ENCODE data around the gene ELFN2.

DNA sequence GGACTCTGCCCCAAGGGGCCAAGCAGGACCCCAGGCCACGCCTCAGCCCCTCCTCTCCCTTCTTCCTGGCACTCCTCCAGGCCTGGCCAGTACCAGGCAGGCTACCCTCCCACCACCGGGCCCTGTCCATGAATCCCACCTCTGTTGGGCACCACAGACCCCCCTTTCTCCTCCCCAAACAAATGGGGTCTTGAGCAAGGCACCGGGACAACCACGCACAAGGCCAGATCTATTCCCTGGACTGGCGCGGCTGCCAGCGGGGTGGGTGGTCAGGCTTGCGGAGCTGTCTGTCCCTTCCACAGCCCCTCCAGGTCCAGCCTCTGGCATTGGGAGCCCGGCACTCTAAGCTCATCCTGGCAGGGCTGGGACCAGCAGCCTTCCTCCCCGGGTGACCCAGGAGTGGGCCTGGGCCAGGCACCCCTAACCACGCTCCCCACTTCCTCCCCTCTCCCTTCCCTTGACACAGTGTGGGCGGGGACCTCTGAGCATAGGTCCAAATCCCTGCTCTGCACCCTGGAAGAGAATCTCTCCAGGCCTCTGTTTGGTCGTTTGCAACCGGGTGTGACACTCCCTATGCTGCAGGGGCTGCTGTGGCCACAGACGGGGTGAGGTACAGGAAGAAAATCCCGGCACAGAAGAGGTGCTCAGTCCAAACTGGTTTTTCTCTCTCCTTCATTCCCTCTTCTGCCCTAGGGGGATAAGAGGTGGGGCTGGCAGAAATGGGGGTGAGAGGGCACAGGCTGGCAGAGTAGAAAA is 14.6 kb downstream of the ELFN2 start:
- TF ChIP-seq, protein P1, sequence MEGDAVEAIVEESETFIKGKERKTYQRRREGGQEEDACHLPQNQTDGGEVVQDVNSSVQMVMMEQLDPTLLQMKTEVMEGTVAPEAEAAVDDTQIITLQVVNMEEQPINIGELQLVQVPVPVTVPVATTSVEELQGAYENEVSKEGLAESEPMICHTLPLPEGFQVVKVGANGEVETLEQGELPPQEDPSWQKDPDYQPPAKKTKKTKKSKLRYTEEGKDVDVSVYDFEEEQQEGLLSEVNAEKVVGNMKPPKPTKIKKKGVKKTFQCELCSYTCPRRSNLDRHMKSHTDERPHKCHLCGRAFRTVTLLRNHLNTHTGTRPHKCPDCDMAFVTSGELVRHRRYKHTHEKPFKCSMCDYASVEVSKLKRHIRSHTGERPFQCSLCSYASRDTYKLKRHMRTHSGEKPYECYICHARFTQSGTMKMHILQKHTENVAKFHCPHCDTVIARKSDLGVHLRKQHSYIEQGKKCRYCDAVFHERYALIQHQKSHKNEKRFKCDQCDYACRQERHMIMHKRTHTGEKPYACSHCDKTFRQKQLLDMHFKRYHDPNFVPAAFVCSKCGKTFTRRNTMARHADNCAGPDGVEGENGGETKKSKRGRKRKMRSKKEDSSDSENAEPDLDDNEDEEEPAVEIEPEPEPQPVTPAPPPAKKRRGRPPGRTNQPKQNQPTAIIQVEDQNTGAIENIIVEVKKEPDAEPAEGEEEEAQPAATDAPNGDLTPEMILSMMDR (IDR thresholded peaks at IDR 0.05) = no peak
- no peak for TF ChIP-seq POLR2AphosphoS5 (IDR thresholded peaks at IDR 0.05)
- TF ChIP-seq POLR2A (IDR thresholded peaks at IDR 0.05) = no peak

Measured in prostate gland (tissue), 2 donors.